Gastrocnemius medialis (tissue), 4 donors: ENCODE results near the gene SOAT2.

Experiments
- POLR2A ChIP-seq, 2 donors: fragments of 450-650 bp; IDR thresholded peaks; one replicate each; pipeline ENCODE4 v1.6.1; 2017; ENCODE audit warnings: antibody characterized with exemption in 2 of 2, mild to moderate bottlenecking in 2 of 2, moderate library complexity in 2 of 2
- TF ChIP-seq, protein P1 (sequence below), 5 experiments: fragments of 450-650 bp in 3 of 5; fragments of 200-600 bp in 2 of 5; sonication (generic) in 2 of 5; IDR thresholded peaks in 4 of 5; conservative IDR thresholded peaks in 1 of 5; 1 replicate in 4 of 5; 2 replicates in 1 of 5; pipeline ENCODE4 v1.5.1; 2016 to 2019; ENCODE audit warnings: antibody characterized with exemption in 5 of 5, mild to moderate bottlenecking in 3 of 5, moderate library complexity in 3 of 5

GRCh38 chr12:53055471-53056266 lies 47.6 kb upstream of the SOAT2 start:
- TF ChIP-seq, protein P1, sequence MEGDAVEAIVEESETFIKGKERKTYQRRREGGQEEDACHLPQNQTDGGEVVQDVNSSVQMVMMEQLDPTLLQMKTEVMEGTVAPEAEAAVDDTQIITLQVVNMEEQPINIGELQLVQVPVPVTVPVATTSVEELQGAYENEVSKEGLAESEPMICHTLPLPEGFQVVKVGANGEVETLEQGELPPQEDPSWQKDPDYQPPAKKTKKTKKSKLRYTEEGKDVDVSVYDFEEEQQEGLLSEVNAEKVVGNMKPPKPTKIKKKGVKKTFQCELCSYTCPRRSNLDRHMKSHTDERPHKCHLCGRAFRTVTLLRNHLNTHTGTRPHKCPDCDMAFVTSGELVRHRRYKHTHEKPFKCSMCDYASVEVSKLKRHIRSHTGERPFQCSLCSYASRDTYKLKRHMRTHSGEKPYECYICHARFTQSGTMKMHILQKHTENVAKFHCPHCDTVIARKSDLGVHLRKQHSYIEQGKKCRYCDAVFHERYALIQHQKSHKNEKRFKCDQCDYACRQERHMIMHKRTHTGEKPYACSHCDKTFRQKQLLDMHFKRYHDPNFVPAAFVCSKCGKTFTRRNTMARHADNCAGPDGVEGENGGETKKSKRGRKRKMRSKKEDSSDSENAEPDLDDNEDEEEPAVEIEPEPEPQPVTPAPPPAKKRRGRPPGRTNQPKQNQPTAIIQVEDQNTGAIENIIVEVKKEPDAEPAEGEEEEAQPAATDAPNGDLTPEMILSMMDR (IDR thresholded peaks at IDR 0.05 in 4 of 5, conservative IDR thresholded peaks at IDR 0.05 in 1 of 5), result no peak
- no peak for TF ChIP-seq POLR2A (IDR thresholded peaks at IDR 0.05)
